NOMO-1 treated with DMSO at 0.1 percent for 48 hours (cell line): ENCODE data around the gene TMEM8B.
"Not testable (repeated sequence)": the region's sequence is repeated elsewhere in the genome, so short reads cannot be mapped to it uniquely, and the experiment has no call there.

ENCODE experiments used
- DNase-seq: peaks from one replicate; lab custom pipeline; 2025; ENCODE audit not compliant: unreplicated experiment; lab: John Stamatoyannopoulos, UW

Gene TMEM8B

DNA sequence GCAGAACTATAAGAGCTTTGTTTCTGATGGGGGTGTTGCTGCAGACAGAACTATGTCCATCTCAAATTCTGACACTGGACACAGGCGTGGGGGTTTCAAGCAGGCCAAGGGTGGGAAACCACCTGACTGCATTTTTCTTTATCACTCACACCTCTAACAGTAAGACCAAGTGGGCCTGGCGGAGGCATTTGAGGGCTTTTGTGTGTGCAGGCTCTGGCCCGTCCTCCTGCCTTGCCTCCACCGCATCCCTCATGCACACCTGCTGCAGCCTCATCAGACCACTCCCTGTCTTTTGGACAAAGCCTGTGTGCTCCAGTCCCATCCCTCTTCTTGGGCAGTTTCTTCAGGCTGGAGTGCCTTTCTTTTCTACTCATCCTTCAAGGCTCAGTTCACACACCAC lies 33.3 kb downstream of the TMEM8B start:
- no peak for DNase-seq

DNA sequence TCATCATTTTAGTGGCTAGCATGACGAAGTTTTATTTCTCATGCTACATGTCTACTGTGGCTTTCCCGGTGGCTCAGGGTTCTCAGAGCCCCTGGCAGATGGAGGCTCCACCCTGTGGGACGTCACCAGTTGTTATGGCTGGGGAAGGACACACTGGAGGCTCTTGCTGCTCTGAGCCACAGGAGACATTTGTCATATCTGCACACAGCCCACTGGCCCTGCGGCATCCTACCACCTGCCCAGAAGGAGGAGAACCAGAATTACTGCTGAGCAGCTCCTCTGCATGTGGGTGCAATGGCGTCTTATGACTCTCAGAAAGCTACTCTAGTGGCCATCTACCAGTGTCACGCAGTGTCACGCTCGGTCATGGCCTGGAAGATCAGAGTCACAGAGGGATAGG lies 34.6 kb downstream of the TMEM8B start:
- DNase-seq = no peak

DNA sequence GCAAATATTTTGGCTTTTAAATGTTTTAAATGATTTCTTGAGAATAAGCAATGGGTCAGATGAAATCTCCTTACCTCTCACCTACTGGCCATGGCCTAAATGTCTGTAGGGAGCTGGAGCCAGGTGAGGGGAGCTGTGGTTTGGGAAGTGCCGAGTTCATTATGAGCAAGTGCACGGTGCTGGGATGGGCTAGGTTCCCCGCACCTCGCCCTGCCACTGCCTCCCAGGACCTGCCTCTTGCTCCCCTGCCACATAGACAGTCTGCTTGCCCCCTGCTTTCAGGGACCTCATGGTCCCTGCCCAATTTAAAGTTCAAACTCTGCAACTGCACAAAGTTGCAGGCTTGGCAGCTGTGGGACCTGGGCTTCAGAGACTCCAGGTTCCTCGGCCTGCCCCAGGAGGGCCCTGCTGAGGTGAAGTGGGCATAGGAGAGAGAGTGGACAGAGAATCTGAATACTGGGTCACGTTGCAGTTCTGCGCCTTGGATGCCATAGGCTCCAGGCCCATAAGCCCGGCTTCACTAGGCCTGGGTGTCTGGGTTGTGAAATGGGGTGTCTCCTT lies 35.7 kb downstream of the TMEM8B start:
- no peak for DNase-seq

DNA sequence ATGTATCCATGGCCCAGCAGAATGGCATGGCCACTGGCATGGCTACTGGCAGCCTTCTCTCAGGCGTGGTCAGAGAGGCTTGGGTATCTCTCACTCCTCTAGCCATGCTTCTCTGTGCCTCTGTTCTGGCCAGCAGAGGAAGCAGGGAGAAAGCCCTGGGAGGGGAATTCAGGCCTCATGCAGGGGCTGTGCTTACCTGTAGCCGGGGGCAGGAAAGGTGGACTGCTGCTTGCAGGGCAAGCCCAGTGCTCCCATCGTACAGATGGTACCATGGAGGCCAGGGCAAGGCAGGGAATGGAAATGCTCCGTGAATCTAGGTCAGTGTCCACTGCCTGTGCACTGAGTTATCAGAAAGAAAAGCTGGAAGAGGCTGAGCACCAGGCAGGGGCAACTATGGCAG lies 38.5 kb downstream of the TMEM8B start:
- no peak for DNase-seq

DNA sequence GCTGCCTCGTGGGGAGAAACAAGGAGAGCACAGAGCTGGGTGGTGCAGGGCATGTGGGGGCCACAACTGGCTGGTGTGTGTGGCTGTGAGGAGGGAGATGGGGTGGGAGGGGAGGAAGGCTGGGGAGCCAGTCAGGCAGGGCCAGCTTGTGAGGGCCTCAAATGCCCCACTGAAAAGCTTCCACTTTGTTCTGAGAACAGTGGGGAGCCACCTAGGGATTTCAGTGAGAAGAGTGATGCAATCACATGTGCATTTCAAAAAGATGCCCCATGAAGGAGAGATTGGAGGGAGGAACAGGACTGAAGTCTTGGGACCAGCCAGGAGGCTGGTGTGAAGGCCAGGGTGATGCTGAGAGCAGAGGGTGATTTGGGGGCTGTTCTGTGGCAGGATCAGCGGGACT lies 39.9 kb downstream of the TMEM8B start:
- no peak for DNase-seq

DNA sequence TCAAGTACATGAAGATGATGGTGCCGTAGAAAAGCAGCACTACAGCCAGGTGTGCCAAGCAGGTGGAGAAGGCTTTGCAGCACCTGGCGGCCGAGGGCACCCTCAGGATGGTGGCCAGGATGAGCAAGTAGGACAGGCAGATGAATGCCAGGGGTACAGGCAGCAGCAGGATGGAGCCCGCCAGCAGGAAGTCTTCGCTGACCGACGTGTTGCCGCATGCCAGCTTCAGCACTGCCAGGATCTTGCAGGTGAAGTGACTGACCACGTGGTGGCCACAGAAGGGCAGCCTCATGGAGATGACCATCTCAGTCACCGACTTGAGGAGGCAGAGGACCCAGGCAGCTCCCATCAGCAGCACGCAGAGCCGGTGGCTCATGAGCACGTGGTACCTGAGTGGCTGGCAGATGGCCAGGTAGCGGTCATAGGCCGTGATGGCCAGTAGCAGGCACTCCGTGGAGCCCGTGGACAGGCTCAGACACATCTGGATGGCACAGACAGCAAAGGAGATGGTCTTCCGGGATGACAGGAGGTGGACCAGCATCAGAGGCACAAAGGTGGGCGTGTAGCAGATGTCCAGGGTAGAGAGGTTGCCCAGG lies 40.7 kb downstream of the TMEM8B start:
- DNase-seq = no peak

DNA sequence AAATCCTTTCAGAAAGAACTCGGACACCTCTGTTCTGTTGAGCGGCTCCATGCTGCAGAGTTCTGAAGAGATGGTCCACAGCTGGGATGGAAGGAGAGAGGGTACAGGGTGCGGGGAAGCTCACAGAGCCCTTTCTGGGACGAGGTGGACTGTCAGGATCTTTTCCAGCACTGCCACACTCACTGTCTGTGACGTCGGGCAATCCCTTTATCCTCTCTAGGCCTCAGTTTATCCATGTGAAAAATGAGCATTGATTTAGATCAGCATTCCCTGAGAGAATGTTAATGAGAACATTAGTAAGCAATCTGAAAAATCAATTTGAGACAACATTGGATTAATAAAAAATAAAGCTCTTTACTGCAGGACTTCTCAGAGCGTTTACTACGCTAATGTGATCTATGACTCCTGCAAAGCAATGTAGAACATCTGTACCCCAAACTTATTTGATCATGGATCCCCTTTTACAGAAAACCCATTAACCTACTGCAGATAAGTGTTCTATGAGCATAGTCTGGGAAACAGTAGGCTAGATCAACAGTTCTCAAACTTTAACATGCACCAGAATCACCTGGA lies 41.4 kb downstream of the TMEM8B start, which contains the start of gene OR13J1:
Gene OR13J1, minus strand, starts transcription at position 51 of the 573 bp plus-strand sequence. Its CDS starts 0 bp downstream, at position 51.
- no peak for DNase-seq

DNA sequence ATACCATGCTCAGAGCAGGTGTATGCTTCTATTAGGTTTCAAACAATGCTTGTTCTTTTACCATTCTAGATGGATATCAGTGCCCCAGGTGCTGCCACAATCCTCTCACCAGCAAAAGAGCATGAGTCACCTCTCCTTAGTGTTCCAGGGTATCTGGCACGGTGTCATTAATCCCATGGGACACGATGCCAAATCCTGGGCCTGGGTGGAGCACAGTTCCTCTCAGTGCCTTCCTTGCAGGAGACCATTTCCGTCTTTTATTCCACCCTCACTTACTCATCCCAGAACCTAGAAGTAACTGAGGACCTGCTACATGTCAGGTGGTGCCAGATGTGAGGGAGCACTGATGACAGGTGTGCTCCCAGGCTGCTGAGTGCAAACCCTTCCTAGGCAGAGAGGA lies 42.5 kb downstream of the TMEM8B start:
- DNase-seq = no peak

DNA sequence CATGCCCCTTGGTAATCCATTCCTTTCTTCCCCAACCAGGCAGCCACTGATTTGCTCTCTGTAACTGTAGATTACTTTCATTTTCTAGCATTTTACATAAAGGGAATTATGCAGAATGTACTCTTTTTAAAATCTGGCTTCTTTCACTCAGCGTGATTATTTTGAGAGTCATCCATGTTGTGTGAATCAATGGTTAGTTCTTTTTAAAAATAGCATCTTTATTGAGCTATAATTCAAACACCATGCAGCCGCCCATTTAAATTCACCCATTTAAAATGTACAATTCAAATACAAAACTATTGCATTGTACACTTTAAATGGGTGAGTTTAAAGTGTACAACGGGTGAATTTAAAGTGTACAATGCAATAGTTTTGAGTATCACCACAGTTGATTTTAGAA lies 43.5 kb downstream of the TMEM8B start:
- DNase-seq = no peak

DNA sequence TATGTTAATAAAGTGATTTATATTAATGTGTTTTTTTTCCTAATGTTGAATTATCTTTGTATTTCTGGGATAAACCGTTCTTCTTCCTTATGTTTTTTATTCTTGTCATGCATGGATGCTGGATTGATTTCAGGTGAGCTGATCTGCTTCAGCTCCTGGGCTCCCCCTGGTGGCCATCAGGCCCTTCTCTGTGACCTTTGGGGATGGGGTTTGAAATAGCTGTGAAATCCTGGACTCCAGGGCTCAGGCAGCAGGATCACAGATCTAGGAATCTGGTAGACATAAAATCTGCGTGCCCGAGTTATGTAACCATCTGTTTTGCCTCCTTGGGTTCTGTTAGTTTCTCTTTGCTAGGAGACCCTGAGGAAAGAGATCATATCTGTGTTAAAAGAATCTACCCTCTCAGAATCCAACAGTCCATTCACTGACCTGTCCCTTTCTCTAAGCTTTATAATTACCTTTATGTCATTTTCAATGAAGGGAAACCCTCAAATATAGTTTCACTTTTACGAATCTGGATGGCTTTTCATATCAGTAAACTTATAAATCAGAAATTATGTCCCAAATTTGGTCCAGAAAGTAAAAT lies 53.3 kb downstream of the TMEM8B start:
- peak; percentile 34 for DNase-seq

DNA sequence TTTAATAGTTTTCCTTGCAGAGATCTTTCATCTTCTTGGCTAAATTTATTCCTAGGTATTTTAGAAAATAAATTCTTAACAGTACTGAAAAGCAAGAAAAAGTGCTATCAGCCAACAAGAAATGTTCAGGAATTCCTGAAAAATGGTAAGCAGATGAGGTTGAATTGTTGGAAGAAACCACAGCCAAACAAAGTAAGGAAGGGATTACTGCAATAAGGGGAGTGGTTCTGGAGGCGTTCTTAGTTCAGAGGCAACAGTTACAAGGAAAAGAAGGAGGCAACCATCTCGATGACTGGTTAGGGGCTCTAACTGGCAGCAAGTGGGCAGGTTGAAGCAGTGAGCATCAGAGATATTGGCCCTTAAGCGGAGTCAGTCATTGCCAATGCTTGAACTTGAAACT lies 54.0 kb downstream of the TMEM8B start:
- DNase-seq = no peak

DNA sequence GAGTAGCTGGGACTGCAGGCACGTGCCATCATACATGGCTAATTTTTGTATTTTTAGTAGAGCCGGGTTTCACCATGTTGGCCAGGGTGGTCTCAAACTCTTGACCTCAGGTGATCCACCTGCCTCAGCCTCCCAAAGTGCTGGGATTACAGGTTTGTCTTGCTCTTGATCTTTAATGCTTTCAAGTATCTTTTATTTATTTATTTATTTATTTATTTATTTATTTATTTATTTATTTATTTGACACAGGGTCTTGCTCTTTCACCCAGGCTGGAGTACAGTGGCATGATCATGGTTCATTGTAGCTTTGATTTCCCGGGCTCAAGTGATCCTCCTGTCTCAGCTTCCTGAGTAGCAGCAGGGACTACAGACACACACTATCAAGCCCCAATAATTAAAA lies 55.9 kb downstream of the TMEM8B start:
- not testable (repeated sequence) for DNase-seq

DNA sequence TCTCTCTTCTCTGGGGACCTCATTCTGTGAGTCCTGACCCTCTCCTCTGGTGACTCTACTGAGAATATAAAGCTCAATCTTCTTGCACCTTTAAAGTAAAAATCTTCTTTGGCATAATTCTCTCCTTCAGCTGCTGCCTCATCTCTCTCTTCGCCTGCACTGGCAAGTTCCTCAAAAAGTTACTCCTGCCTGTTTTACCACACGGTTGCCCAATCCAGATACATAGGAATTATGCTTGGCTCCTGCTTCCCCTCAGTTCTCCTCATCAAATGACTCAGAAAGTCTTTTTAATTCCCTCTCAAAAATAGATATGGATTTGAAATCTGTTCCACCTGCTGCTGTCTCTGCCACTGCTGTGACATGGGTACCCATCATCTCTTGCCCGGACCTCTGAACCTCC lies 62.6 kb downstream of the TMEM8B start:
- peak; percentile 60 for DNase-seq

DNA sequence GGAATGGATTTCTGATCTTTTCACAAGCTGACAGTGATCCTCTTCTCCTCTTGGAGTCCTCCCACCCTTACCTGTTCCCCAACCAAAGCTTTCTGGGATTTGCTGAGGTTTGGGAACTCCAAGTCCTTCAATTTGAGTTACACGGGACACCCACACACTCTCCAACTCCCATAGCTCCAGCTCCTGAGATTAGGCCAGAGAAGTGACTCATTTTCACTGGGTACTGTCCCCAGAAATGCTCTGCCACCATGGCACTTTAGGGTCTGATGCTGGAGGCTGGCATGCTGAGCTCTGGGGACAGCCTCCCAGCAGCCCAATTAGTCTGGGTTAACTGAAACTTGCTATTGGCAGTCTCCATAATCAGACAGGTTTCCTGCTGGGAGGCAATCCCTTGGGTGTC lies 63.0 kb downstream of the TMEM8B start:
- DNase-seq = no peak

DNA sequence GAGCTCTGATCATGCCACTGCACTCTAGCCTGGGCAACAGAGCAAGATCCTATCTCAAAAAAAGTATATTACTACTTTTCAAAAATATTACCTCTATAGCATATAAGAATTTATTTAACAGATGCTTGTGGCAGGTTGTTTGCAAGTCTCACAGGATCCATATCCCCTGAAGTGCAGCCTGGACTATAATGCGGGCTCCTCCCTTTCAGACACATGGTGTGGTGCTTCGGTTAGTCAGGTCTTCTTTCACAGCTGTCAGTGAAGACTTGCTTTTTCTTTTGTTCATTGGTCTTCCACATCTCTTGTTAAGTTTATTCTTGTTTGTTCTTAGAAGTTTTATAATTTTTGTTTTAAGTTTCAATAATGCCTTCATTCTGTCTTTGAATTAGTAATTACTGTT lies 67.5 kb downstream of the TMEM8B start:
- DNase-seq = no peak

DNA sequence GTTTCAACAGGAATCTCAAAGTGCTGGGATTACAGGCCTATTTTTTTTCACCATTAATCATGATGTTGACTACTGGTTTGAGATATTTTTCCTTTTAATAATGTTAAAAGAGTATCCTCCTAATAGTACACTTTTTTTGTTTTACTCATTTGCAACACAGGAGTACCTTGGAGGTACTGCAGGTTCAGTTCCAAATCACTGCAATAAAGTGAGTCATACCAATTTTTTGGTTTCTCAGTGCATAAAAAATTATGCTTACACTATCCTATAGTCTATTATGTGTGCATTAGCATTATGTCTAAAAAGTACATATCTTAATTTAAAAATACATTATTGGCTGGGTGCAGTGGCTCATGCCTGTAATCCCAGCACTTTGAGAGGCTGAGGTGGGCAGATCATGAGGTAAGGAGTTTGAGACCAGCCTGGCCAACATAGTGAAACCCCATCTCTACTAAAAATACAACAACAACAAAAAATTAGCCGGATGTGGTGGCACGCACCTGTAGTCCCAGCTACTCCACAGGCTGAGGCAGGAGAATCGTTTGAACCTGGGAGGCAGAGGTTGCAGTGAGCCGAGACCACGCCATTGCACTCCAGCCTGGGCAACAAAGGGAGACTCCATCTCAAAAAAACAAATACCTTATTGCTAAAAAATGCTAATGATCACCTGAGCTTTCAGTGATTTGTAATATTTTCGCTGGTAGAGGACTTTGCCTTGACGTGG lies 68.5 kb downstream of the TMEM8B start:
- not testable (repeated sequence) for DNase-seq

DNA sequence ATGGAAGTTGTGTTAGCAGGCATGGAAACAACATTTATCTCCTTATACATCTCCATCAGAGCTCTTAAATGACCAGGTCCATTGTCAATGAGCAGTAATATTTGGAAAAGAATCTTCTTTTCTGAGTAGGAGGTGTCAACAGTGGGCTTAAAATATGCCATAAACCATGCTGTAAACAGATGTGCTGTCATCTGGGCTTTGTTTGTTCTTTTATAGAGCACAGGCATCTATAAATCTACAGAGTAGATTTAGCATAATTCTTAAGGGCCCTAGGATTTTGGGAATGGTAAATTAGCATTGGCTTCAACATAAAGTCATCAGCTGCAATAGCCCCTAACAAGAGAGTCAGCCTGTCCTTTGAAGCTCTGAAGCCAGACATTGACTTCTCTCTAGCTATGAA lies 69.3 kb downstream of the TMEM8B start:
- DNase-seq = no peak

DNA sequence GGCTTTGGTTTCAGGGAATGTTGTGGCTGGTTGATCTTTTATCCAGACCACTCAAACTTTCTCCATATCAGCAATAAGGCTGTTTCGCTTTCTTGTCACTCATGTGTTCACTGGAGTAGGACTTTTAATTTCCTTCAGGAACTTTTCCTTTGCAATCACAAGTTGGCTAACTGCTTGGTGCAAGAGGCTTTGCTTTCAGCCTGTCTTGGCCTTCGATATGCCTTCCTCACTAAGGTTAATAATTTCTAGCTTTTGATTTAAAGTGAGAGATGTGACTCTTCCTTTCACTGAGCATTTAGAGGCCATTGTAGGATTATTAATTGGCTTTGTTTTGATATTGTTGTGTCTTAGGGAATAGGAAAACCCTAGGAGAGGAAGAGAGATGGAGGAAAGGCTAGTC lies 70.0 kb downstream of the TMEM8B start:
- DNase-seq = no peak

DNA sequence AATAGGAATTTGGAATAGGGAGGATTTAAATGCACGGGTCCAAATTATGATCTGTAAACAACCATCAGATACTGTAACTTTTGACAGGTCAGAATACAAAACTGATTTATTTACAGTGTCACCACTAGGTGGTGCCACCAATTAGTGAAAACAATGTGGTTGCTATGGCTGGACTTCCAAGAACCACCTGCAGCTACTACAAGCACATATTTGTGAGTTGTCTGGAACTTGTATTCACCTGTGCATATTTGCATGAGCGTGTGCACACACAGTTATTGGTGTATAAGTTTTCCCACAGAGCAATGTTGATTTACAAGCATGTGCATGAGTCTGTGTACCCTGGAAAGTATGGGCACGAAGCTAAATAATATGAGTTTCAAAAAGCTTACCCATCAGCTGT lies 74.0 kb downstream of the TMEM8B start:
- DNase-seq = peak; percentile 56

DNA sequence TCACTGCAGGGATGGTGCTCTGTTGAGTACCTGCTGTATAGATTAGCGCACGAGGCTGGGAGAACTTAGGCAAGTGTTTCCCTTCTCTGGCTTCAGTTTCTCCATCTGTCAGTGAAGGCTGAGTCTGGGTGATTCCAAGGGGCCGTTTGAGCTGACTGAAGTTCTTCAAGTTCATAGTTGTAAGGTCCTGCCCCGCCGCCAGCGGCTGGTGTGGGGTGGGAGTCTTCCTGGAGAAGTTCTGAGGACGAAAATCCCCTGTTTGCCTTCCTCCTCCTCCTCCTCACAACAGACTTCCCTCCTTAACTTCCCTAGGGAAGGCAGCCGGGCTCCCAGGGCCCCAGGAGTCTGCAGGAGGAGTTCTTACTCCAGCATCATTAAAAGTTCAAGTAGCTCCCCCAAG lies 75.3 kb downstream of the TMEM8B start:
- DNase-seq = no peak

DNA sequence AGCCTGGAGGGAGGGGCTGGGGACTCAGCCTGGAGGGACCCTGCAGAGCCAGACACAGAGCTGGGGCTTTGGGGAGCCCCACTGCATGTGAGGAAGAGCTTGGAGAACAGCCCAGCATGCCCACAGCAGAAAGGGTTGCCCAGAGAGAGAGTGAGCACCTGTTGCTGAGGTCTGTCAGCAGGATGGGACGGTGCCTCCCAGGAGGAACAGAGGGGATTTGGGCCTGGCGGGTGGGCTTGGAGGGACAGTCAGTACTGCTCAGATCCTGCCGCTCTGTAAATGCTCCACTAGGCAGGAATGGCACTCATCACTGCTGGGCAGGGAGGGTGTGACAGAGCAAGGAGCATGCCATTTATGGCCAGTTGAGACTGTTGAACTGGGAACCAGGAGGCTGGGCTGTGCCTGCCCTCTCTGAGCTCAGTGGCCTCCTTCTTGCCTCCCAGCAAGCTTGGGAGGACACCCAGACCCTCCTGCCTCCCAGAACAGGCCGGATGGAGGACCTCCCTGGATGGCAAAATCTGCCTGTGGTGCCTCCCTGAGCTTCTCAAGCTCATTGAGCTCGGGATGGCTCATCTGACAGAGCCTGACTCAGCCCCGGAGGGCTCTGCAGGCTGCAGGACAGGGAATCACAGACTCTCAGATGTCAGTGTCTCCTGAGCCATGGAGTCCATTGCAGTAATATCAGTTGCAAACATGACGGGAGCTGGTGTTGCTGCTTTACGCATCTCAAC lies 76.2 kb downstream of the TMEM8B start:
- DNase-seq = no peak
